OCI-LY1 (cell line): ENCODE data around the gene LRRC55.

ENCODE experiments used
- H2AFZ ChIP-seq: fragments of 200-600 bp; sonication (generic), shearing (Covaris generic); 2 replicates; pipeline ENCODE4 v1.6.0; 2014; ENCODE audit warnings: antibody characterized with exemption, mild to moderate bottlenecking, low read length
- H3F3A ChIP-seq: fragments of 200-600 bp; sonication (generic), shearing (Covaris generic); 2 replicates; pipeline ENCODE4 v1.6.0; 2014; ENCODE audit warnings: mild to moderate bottlenecking, antibody characterized with exemption, low read length, moderate library complexity; ENCODE audit not compliant: insufficient read depth
- H3K27ac ChIP-seq: fragments of 200-600 bp; sonication (generic); 2 replicates; pipeline ENCODE4 v1.5.1; 2014; ENCODE audit warnings: low read length, mixed run types, mild to moderate bottlenecking, low read depth; ENCODE audit not compliant: poor library complexity, severe bottlenecking
- H3K27me3 ChIP-seq: fragments of 200-600 bp; sonication (generic); 2 replicates; pipeline ENCODE4 v1.6.0; 2014; ENCODE audit warnings: antibody characterized with exemption, mild to moderate bottlenecking, low read length, moderate library complexity; ENCODE audit not compliant: insufficient read depth
- H3K36me3 ChIP-seq: fragments of 200-600 bp; sonication (generic); 2 replicates; pipeline ENCODE4 v1.6.1; 2014; ENCODE audit warnings: mild to moderate bottlenecking, antibody characterized with exemption, low read length, moderate library complexity, mixed read lengths; ENCODE audit not compliant: insufficient read depth
- H3K4me1 ChIP-seq: fragments of 200-600 bp; sonication (generic); 2 replicates; pipeline ENCODE4 v1.5.1; 2014; ENCODE audit warnings: mild to moderate bottlenecking, low read length, moderate library complexity; ENCODE audit not compliant: insufficient read depth, severe bottlenecking
- H3K4me2 ChIP-seq: fragments of 200-600 bp; sonication (generic), shearing (Covaris generic); 2 replicates; pipeline ENCODE4 v1.6.1; 2014; ENCODE audit warnings: low read length
- H3K4me3 ChIP-seq: fragments of 200-600 bp; sonication (generic); 2 replicates; pipeline ENCODE4 v1.5.1; 2014; ENCODE audit warnings: low read length, low read depth, mild to moderate bottlenecking, mixed read lengths; ENCODE audit not compliant: poor library complexity, severe bottlenecking
- H3K79me2 ChIP-seq: fragments of 200-600 bp; shearing (Covaris generic); 2 replicates; pipeline ENCODE4 v1.6.1; 2016; ENCODE audit warnings: mixed run types, low read length, mixed read lengths; ENCODE audit not compliant: insufficient read depth
- H3K9ac ChIP-seq: fragments of 200-600 bp; sonication (generic), shearing (Covaris generic); 2 replicates; pipeline ENCODE4 v1.6.1; 2014; ENCODE audit warnings: mild to moderate bottlenecking, low read length, mixed read lengths
- H3K9me2 ChIP-seq: fragments of 200-600 bp; sonication (generic), shearing (Covaris generic); 2 replicates; pipeline ENCODE4 v1.6.1; 2014; ENCODE audit warnings: low read depth, mild to moderate bottlenecking, low read length, mixed read lengths
- H3K9me3 ChIP-seq: fragments of 200-600 bp; shearing (Covaris generic); 2 replicates; pipeline ENCODE4 v1.6.1; 2014; ENCODE audit warnings: low read length, mixed read lengths
- H4K20me1 ChIP-seq: fragments of 200-600 bp; sonication (generic), shearing (Covaris generic); 2 replicates; pipeline ENCODE4 v1.6.0; 2016; ENCODE audit warnings: mild to moderate bottlenecking, low read length; ENCODE audit not compliant: insufficient read depth
- EZH2 ChIP-seq: fragments of 200-600 bp; sonication (generic), shearing (Covaris generic); IDR thresholded peaks from 2 replicates; pipeline ENCODE4 v1.8.0; 2017; ENCODE audit warnings: borderline replicate concordance, mixed run types, mild to moderate bottlenecking, antibody characterized with exemption, low read length, moderate library complexity, mixed read lengths
- TF ChIP-seq, protein P1 (sequence below): fragments of 200-600 bp; sonication (generic), shearing (Covaris generic); IDR thresholded peaks from 2 replicates; pipeline ENCODE4 v1.5.1; 2017; ENCODE audit warnings: mild to moderate bottlenecking, antibody characterized with exemption, low read length, moderate library complexity, mixed read lengths

Gene LRRC55

DNA sequence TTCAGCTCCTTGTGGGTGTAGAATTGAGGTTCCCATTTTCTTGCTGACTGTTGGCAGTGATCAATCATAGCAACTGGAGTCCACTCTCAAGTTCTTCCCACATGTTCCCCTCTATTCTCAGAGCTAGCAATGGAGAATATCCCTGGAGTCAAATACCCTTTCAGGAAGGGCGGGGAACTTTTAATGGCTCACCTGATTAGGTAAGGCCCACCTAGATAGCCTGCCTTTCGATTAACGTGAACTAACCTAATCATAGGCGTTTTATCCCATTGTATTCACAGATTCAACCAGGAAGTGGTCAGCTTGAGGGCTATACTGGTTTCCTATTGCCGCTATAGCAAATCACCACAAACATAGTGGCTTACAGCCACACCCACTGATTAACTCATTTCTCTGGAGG, 7.1 kb upstream of the LRRC55 start:
- H2AFZ ChIP-seq = no peak overlapping the region
- no peak overlapping the region for H3K27ac ChIP-seq
- no peak overlapping the region for H3K4me3 ChIP-seq
- H3K36me3 ChIP-seq = no peaks in the 10 kb centered on the region
- no peaks in the 10 kb centered on the region for H3K9me2 ChIP-seq
- H3K4me1 ChIP-seq = no peaks in the 10 kb centered on the region
- TF ChIP-seq EZH2 = no peak
- TF ChIP-seq, protein P1, sequence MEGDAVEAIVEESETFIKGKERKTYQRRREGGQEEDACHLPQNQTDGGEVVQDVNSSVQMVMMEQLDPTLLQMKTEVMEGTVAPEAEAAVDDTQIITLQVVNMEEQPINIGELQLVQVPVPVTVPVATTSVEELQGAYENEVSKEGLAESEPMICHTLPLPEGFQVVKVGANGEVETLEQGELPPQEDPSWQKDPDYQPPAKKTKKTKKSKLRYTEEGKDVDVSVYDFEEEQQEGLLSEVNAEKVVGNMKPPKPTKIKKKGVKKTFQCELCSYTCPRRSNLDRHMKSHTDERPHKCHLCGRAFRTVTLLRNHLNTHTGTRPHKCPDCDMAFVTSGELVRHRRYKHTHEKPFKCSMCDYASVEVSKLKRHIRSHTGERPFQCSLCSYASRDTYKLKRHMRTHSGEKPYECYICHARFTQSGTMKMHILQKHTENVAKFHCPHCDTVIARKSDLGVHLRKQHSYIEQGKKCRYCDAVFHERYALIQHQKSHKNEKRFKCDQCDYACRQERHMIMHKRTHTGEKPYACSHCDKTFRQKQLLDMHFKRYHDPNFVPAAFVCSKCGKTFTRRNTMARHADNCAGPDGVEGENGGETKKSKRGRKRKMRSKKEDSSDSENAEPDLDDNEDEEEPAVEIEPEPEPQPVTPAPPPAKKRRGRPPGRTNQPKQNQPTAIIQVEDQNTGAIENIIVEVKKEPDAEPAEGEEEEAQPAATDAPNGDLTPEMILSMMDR = no peak
- H4K20me1 ChIP-seq = no peaks in the 10 kb centered on the region
- no peak overlapping the region for H3K4me2 ChIP-seq
- H3F3A ChIP-seq = no peaks in the 10 kb centered on the region
- H3K9me3 ChIP-seq = no peaks in the 10 kb centered on the region
- no peaks in the 10 kb centered on the region for H3K79me2 ChIP-seq
- H3K27me3 ChIP-seq = no peaks in the 10 kb centered on the region
- H3K9ac ChIP-seq = no peak overlapping the region

DNA sequence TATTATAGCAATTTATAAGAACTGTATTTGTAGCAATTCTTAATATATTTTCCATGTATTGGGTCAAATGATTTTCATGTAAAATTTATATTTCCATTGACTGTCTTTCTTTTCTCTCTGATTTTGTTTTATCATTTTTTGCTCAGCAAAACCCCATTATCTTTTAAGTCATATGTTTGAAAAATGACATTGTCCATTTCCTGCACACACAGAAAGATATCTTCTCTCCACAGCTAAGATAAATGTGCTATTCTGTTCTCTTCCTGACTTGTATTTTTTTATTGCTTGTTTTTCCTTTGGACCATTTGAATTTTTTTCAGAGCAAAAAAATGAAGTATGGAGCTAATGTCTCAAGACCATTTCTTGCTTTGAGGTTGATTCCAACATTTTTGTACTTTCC, 6.3 kb upstream of the LRRC55 start:
- TF ChIP-seq EZH2 = no peak
- TF ChIP-seq, protein P1 = no peak
- Histone ChIP-seq H3K4me3 (no peak overlapping the region), H3K9me3 (no peaks in the 10 kb centered on the region), H2AFZ (no peak overlapping the region), H3K79me2 (no peaks in the 10 kb centered on the region), H3K36me3 (no peaks in the 10 kb centered on the region), H3K4me1 (no peaks in the 10 kb centered on the region), H3K27me3 (no peaks in the 10 kb centered on the region), H3K9ac (no peak overlapping the region), H3F3A (no peaks in the 10 kb centered on the region), H3K4me2 (no peak overlapping the region), H3K27ac (no peak overlapping the region), H4K20me1 (no peaks in the 10 kb centered on the region), H3K9me2 (no peaks in the 10 kb centered on the region)

DNA sequence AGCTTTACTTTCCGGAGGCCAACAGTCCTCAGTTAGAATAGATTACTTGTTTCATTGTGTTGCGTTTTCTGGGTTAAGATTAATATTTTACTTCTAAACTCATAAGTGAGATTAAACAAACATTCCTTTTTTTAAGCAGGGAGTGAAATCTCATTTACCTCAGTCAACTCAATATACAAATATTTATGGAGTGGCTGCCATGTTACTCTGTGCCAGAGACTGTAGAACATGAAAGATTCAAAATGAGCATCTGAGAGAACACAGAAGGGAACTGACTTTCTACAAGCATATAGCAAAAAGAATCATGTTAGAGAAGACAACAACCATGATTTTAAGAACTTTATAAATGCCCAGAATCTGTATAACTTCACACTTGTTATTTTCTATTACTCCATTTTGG, 3.4 kb upstream of the LRRC55 start:
- H3K4me1 ChIP-seq = no peaks in the 10 kb centered on the region

More for the DNA sequence above, 3.4 kb upstream of the LRRC55 start:
- Histone ChIP-seq H3K36me3 (no peaks in the 10 kb centered on the region), H3K4me2 (no peak overlapping the region), H2AFZ (no peak overlapping the region), H3K27me3 (no peaks in the 10 kb centered on the region), H3K27ac (no peak overlapping the region), H3K9ac (no peak overlapping the region), H4K20me1 (no peaks in the 10 kb centered on the region), H3K9me2 (no peaks in the 10 kb centered on the region), H3F3A (no peaks in the 10 kb centered on the region), H3K4me3 (no peak overlapping the region), H3K9me3 (no peaks in the 10 kb centered on the region), H3K79me2 (no peaks in the 10 kb centered on the region)
- TF ChIP-seq EZH2 = no peak
- TF ChIP-seq, protein P1 = no peak
